ENCODE results near the gene UBTD1.

UBTD1 gene

GRCh38 chr10:97601268-97602215 lies 102.8 kb downstream of the UBTD1 start:
- Histone ChIP-seq H3K4me3 (ENCODE audit: extremely low read depth, insufficient read depth, low read length, poor library complexity, severe bottlenecking) (no peak overlapping the region), H3K36me3 (ENCODE audit: control insufficient read depth, insufficient read depth, low read length) (no peaks in the 10 kb centered on the region), H3K9me3 (ENCODE audit: control insufficient read depth, low read length) (no peaks in the 10 kb centered on the region), H3K4me1 (ENCODE audit: control insufficient read depth, insufficient read depth, low read length, poor library complexity, severe bottlenecking) (peaks cover 18% of the 10 kb centered on the region), H3K27ac (ENCODE audit: low read depth, low read length, severe bottlenecking) (no peak overlapping the region)
- 86% methylated on average over 14 to 16 of the region's 21 CpGs for WGBS, 2 experiments (ENCODE audit: insufficient coverage in 2 of 2)

- Histone ChIP-seq H3K9me3 (ENCODE audit: control insufficient read depth, low read length) (no peaks in the 10 kb centered on the region), H3K36me3 (ENCODE audit: control insufficient read depth, insufficient read depth, low read length) (no peaks in the 10 kb centered on the region), H3K4me1 (ENCODE audit: control insufficient read depth, insufficient read depth, low read length, poor library complexity, severe bottlenecking) (peaks cover 5% of the 10 kb centered on the region), H3K4me3 (ENCODE audit: extremely low read depth, insufficient read depth, low read length, poor library complexity, severe bottlenecking) (no peak overlapping the region), H3K27ac (ENCODE audit: low read depth, low read length, severe bottlenecking) (no peak overlapping the region)
- 86 to 91% methylated on average over 5 of the region's 5 CpGs for WGBS, 2 experiments (ENCODE audit: insufficient coverage in 2 of 2)
Observed at GRCh38 chr10:97607095-97607636, 108.4 kb downstream of the UBTD1 start.

GRCh38 chr10:97608991-97609561 lies 110.4 kb downstream of the UBTD1 start:
- no peak overlapping the region for H3K4me3 ChIP-seq (ENCODE audit: extremely low read depth, insufficient read depth, low read length, poor library complexity, severe bottlenecking)
- WGBS, 2 experiments (ENCODE audit: insufficient coverage in 2 of 2), result 92% methylated on average over 11 to 12 of the region's 13 CpGs

GRCh38 chr10:97611473-97611872 lies 112.7 kb downstream of the UBTD1 start:
- Histone ChIP-seq H3K9me3 (ENCODE audit: control insufficient read depth, low read length) (no peaks in the 10 kb centered on the region), H3K36me3 (ENCODE audit: control insufficient read depth, insufficient read depth, low read length) (peaks cover 5% of the 10 kb centered on the region), H3K4me3 (ENCODE audit: extremely low read depth, insufficient read depth, low read length, poor library complexity, severe bottlenecking) (no peak overlapping the region), H3K4me1 (ENCODE audit: control insufficient read depth, insufficient read depth, low read length, poor library complexity, severe bottlenecking) (peaks cover 5% of the 10 kb centered on the region), H3K27ac (ENCODE audit: low read depth, low read length, severe bottlenecking) (no peak overlapping the region)
- WGBS, 2 experiments (ENCODE audit: insufficient coverage in 2 of 2), result 86 to 89% methylated on average over 10 of the region's 12 CpGs

More at GRCh38 chr10:97608991-97609561, 110.4 kb downstream of the UBTD1 start:
- H3K9me3 ChIP-seq (ENCODE audit: control insufficient read depth, low read length), result no peaks in the 10 kb centered on the region
- H3K4me1 ChIP-seq (ENCODE audit: control insufficient read depth, insufficient read depth, low read length, poor library complexity, severe bottlenecking), result peaks cover 5% of the 10 kb centered on the region
- no peak overlapping the region for H3K27ac ChIP-seq (ENCODE audit: low read depth, low read length, severe bottlenecking)
- no peaks in the 10 kb centered on the region for H3K36me3 ChIP-seq (ENCODE audit: control insufficient read depth, insufficient read depth, low read length)

- H3K27ac ChIP-seq (ENCODE audit: low read depth, low read length, severe bottlenecking), result no peak overlapping the region
- no peak overlapping the region for H3K4me3 ChIP-seq (ENCODE audit: extremely low read depth, insufficient read depth, low read length, poor library complexity, severe bottlenecking)
- 57 to 86% methylated on average over 1 of the region's 2 CpGs for WGBS, 2 experiments (ENCODE audit: insufficient coverage in 2 of 2)
- no peaks in the 10 kb centered on the region for H3K9me3 ChIP-seq (ENCODE audit: control insufficient read depth, low read length)
- peaks cover 5% of the 10 kb centered on the region for H3K36me3 ChIP-seq (ENCODE audit: control insufficient read depth, insufficient read depth, low read length)
- peaks cover 5% of the 10 kb centered on the region for H3K4me1 ChIP-seq (ENCODE audit: control insufficient read depth, insufficient read depth, low read length, poor library complexity, severe bottlenecking)
Observed at GRCh38 chr10:97612386-97612785, 113.7 kb downstream of the UBTD1 start.

GRCh38 chr10:97618285-97618684 lies 119.6 kb downstream of the UBTD1 start:
- Histone ChIP-seq H3K36me3 (ENCODE audit: control insufficient read depth, insufficient read depth, low read length) (peaks cover 10% of the 10 kb centered on the region), H3K4me3 (ENCODE audit: extremely low read depth, insufficient read depth, low read length, poor library complexity, severe bottlenecking) (no peak overlapping the region), H3K27ac (ENCODE audit: low read depth, low read length, severe bottlenecking) (no peak overlapping the region), H3K4me1 (ENCODE audit: control insufficient read depth, insufficient read depth, low read length, poor library complexity, severe bottlenecking) (no peaks in the 10 kb centered on the region), H3K9me3 (ENCODE audit: control insufficient read depth, low read length) (no peaks in the 10 kb centered on the region)
- 100% methylated on average over 1 of the region's 4 CpGs for WGBS, 2 experiments (ENCODE audit: insufficient coverage in 2 of 2)

- no peaks in the 10 kb centered on the region for H3K4me1 ChIP-seq (ENCODE audit: control insufficient read depth, insufficient read depth, low read length, poor library complexity, severe bottlenecking)
- H3K9me3 ChIP-seq (ENCODE audit: control insufficient read depth, low read length), result no peaks in the 10 kb centered on the region
- WGBS, 2 experiments (ENCODE audit: insufficient coverage in 2 of 2), result 83 to 100% methylated on average over 1 of the region's 4 CpGs
- H3K36me3 ChIP-seq (ENCODE audit: control insufficient read depth, insufficient read depth, low read length), result peaks cover 10% of the 10 kb centered on the region
- no peak overlapping the region for H3K27ac ChIP-seq (ENCODE audit: low read depth, low read length, severe bottlenecking)
- H3K4me3 ChIP-seq (ENCODE audit: extremely low read depth, insufficient read depth, low read length, poor library complexity, severe bottlenecking), result no peak overlapping the region
Observed at GRCh38 chr10:97618733-97619132, 120.0 kb downstream of the UBTD1 start.
